ENCODE measurements around the gene CABP5. TPM values are rescaled to one million over a fixed set of nuclear protein-coding genes. Genes with fewer than 3 reads are reported as not detected.

Gene CABP5
- total and polyA plus RNA-seq, 10 of the 15 experiments (the other 5 are each of a cell fraction or from before 2014, with no cell fraction given) = not detected

DNA sequence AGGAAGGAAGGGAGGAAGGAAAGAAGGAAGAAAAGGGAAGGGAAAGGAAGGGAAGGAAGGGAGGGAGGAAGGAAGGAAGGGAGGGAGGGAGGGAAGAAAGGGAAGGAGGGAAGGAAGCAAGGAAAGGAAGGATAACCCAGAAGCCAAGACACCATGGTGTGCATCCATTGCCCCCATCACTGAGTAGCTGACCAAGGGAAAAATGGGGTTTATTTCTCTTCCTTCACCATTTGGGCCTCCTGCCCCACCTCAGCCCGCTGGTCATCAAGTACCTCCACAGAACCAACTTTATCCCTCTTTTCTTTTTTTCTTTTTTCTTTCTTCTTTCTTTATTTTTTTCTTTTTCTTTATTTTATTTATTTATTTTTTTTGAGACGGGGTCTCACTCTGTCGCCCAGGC lies 20.4 kb downstream of the CABP5 start (continued):
- TF ChIP-seq, protein P1, sequence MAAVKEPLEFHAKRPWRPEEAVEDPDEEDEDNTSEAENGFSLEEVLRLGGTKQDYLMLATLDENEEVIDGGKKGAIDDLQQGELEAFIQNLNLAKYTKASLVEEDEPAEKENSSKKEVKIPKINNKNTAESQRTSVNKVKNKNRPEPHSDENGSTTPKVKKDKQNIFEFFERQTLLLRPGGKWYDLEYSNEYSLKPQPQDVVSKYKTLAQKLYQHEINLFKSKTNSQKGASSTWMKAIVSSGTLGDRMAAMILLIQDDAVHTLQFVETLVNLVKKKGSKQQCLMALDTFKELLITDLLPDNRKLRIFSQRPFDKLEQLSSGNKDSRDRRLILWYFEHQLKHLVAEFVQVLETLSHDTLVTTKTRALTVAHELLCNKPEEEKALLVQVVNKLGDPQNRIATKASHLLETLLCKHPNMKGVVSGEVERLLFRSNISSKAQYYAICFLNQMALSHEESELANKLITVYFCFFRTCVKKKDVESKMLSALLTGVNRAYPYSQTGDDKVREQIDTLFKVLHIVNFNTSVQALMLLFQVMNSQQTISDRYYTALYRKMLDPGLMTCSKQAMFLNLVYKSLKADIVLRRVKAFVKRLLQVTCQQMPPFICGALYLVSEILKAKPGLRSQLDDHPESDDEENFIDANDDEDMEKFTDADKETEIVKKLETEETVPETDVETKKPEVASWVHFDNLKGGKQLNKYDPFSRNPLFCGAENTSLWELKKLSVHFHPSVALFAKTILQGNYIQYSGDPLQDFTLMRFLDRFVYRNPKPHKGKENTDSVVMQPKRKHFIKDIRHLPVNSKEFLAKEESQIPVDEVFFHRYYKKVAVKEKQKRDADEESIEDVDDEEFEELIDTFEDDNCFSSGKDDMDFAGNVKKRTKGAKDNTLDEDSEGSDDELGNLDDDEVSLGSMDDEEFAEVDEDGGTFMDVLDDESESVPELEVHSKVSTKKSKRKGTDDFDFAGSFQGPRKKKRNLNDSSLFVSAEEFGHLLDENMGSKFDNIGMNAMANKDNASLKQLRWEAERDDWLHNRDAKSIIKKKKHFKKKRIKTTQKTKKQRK (IDR thresholded peaks at IDR 0.05; ENCODE audit: low read depth, low read length) = no peak
- no peak for TF ChIP-seq KDM1A (IDR thresholded peaks at IDR 0.05; ENCODE audit: borderline replicate concordance)
- TF ChIP-seq EZH2 (IDR thresholded peaks at IDR 0.05; ENCODE audit: borderline replicate concordance, control insufficient read depth, low read depth, low read length) = no peak
- TF ChIP-seq ETV6 (conservative IDR thresholded peaks at IDR 0.05 in 1 of 2, IDR thresholded peaks at IDR 0.05 in 1 of 2; ENCODE audit: borderline replicate concordance in 1 of 2, low read depth in 1 of 2) = no peak
- no peak for TF ChIP-seq MLLT1 (IDR thresholded peaks at IDR 0.05)

DNA sequence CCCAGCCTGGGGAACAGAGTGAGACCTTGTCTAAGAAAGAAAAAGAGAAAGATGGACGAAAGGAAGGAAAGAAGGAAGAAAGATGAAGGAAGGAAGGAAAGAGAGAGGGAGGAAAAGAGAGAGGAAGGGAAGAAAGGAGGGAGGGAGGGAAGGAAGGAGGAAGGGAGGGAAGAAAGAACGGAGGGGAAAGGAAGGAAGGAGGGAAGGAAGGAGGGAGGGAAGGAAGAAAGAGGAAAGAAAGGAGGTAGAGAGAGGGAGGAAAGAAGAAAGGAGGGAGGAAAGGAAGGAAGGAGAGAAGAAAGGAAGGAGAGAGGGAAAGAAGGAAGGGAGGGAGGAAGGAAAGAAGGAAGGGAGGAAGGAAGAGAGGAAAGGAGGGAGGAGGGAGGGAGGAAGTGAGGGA lies 20.9 kb downstream of the CABP5 start:
- H3K4me1 ChIP-seq (ENCODE audit: control insufficient read depth, insufficient read depth, low read length) = no peaks in the 10 kb centered on the region
- H3K4me3 ChIP-seq = no peak overlapping the region
- CTCF ChIA-PET = no interaction called here
- no peaks in the 10 kb centered on the region for H3K36me3 ChIP-seq (ENCODE audit: control insufficient read depth in 2 of 2, insufficient read depth in 2 of 2, low read length in 1 of 2)
- no peaks in the 10 kb centered on the region for H3K27me3 ChIP-seq (replicated peaks in 1 of 2; ENCODE audit: control insufficient read depth in 2 of 2, insufficient read depth in 2 of 2, low read length in 1 of 2)
- no peak overlapping the region for H2AFZ ChIP-seq (ENCODE audit: control insufficient read depth, low read depth, low read length)
- WGBS (ENCODE audit: insufficient coverage, insufficient replicate concordance, low lambda C conversion rate, missing lambda C conversion rate) = 0% methylated on average over 2 of the region's 2 CpGs
- FAIRE-seq (no peak), DNase-seq (ENCODE audit: low read depth, low spot score) (no peak), ATAC-seq (no peak)
- RAD21 ChIA-PET (ENCODE audit: unreplicated experiment) = no interaction called here
- no peaks in the 10 kb centered on the region for H4K20me1 ChIP-seq (ENCODE audit: control insufficient read depth, insufficient read depth)
- no peak overlapping the region for H3K27ac ChIP-seq (ENCODE audit: control insufficient read depth, insufficient read depth)
- BruUV-seq (replicated peaks) = no TSS peak
- no peaks in the 10 kb centered on the region for H3K9me3 ChIP-seq (replicated peaks; ENCODE audit: control insufficient read depth, insufficient read depth, low read length)
- H3K79me2 ChIP-seq (ENCODE audit: control insufficient read depth, insufficient read depth, low read length) = no peaks in the 10 kb centered on the region
- in situ Hi-C loops (cut with MboI) = no loop called here
- SMC1A ChIA-PET (ENCODE audit: uncharacterized antibody, unreplicated experiment) = no interaction called here
- intact Hi-C loops (cut with micrococcal nuclease; ENCODE audit: unreplicated experiment) = no loop called here
- no peak overlapping the region for H3K9ac ChIP-seq (ENCODE audit: control insufficient read depth, insufficient read depth, low read length)
- H3K4me2 ChIP-seq (ENCODE audit: control insufficient read depth, insufficient read depth) = no peak overlapping the region
- POLR2A ChIA-PET = no interaction called here
- no peak for TF ChIP-seq POLR2AphosphoS2 (IDR thresholded peaks at IDR 0.05; ENCODE audit: low read depth, low read length)
- TF ChIP-seq, protein P2, sequence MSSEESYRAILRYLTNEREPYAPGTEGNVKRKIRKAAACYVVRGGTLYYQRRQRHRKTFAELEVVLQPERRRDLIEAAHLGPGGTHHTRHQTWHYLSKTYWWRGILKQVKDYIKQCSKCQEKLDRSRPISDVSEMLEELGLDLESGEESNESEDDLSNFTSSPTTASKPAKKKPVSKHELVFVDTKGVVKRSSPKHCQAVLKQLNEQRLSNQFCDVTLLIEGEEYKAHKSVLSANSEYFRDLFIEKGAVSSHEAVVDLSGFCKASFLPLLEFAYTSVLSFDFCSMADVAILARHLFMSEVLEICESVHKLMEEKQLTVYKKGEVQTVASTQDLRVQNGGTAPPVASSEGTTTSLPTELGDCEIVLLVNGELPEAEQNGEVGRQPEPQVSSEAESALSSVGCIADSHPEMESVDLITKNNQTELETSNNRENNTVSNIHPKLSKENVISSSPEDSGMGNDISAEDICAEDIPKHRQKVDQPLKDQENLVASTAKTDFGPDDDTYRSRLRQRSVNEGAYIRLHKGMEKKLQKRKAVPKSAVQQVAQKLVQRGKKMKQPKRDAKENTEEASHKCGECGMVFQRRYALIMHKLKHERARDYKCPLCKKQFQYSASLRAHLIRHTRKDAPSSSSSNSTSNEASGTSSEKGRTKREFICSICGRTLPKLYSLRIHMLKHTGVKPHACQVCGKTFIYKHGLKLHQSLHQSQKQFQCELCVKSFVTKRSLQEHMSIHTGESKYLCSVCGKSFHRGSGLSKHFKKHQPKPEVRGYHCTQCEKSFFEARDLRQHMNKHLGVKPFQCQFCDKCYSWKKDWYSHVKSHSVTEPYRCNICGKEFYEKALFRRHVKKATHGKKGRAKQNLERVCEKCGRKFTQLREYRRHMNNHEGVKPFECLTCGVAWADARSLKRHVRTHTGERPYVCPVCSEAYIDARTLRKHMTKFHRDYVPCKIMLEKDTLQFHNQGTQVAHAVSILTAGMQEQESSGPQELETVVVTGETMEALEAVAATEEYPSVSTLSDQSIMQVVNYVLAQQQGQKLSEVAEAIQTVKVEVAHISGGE (CRISPR knock-in tag; IDR thresholded peaks at IDR 0.05) = no peak
- no peak for TF ChIP-seq ETV6 (conservative IDR thresholded peaks at IDR 0.05 in 1 of 2, IDR thresholded peaks at IDR 0.05 in 1 of 2; ENCODE audit: borderline replicate concordance in 1 of 2, low read depth in 1 of 2)
- TF ChIP-seq NFYB (IDR thresholded peaks at IDR 0.05; ENCODE audit: insufficient read depth, low read depth, low read length) = no peak
- no peak for TF ChIP-seq PAX8 (IDR thresholded peaks at IDR 0.05)
- no peak for TF ChIP-seq RFX5 (IDR thresholded peaks at IDR 0.05; ENCODE audit: low read depth, low read length)
- TF ChIP-seq PAX5 (IDR thresholded peaks at IDR 0.05; ENCODE audit: borderline replicate concordance, low read depth, low read length) = no peak
- no peak for TF ChIP-seq MXI1 (IDR thresholded peaks at IDR 0.05; ENCODE audit: low read depth, low read length)
- no peak for TF ChIP-seq BMI1 (IDR thresholded peaks at IDR 0.05; ENCODE audit: borderline replicate concordance)
- no peak for TF ChIP-seq ZBED1 (IDR thresholded peaks at IDR 0.05; ENCODE audit: borderline replicate concordance)
- TF ChIP-seq RUNX3 (IDR thresholded peaks at IDR 0.05; ENCODE audit: low read length) = no peak
- TF ChIP-seq EED (IDR thresholded peaks at IDR 0.05; ENCODE audit: low read depth) = no peak

Measured in GM12878 (cell line).